Skin epidermis (tissue), 12 donors: ENCODE results near the gene KMT2C.

ENCODE experiments used
- H3K27ac ChIP-seq, 21 experiments: fragments of 200-600 bp; sonication (generic) in 11 of 21; one replicate each; pipeline ENCODE4 v1.5.0; 2020; ENCODE audit warnings: mild to moderate bottlenecking in 3 of 21, inconsistent platforms in 2 of 21, moderate library complexity in 2 of 21
- H3K4me3 ChIP-seq, 7 experiments: fragments of 200-600 bp; sonication (generic) in 2 of 7; one replicate each; pipeline ENCODE4 v1.5.0; 2020; ENCODE audit warnings: inconsistent platforms in 2 of 7, mild to moderate bottlenecking in 2 of 7, moderate library complexity in 1 of 7

KMT2C gene

GRCh38 chr7:152128741-152129461 lies 306.9 kb downstream of the KMT2C start:
- H3K4me3 ChIP-seq = no peak overlapping the region
- no peak overlapping the region for H3K27ac ChIP-seq

- no peak overlapping the region for H3K4me3 ChIP-seq
- H3K27ac ChIP-seq = no peak overlapping the region
Observed at GRCh38 chr7:152128252-152128651, 307.6 kb downstream of the KMT2C start.

GRCh38 chr7:152127229-152127628 lies 308.6 kb downstream of the KMT2C start:
- no peak overlapping the region for H3K4me3 ChIP-seq
- H3K27ac ChIP-seq = no peak overlapping the region

GRCh38 chr7:152126741-152127140 lies 309.1 kb downstream of the KMT2C start:
- no peak overlapping the region for H3K27ac ChIP-seq
- no peak overlapping the region for H3K4me3 ChIP-seq

GRCh38 chr7:152122540-152122939 lies 313.3 kb downstream of the KMT2C start:
- Histone ChIP-seq H3K27ac (no peak overlapping the region), H3K4me3 (no peak overlapping the region)

- no peak overlapping the region for H3K27ac ChIP-seq
- H3K4me3 ChIP-seq = no peak overlapping the region
Observed at GRCh38 chr7:152121432-152121831, 314.4 kb downstream of the KMT2C start.

- Histone ChIP-seq H3K27ac (no peak overlapping the region), H3K4me3 (no peak overlapping the region)
Observed at GRCh38 chr7:152120776-152121175, 315.0 kb downstream of the KMT2C start.

- Histone ChIP-seq H3K27ac (no peak overlapping the region), H3K4me3 (no peak overlapping the region)
Observed at GRCh38 chr7:152120210-152120609, 315.6 kb downstream of the KMT2C start.

- H3K4me3 ChIP-seq = no peak overlapping the region
- H3K27ac ChIP-seq = no peak overlapping the region
Observed at GRCh38 chr7:152117356-152117755, 318.4 kb downstream of the KMT2C start.

GRCh38 chr7:152115021-152115718 lies 320.6 kb downstream of the KMT2C start:
- H3K4me3 ChIP-seq = no peak overlapping the region
- no peak overlapping the region for H3K27ac ChIP-seq

- no peak overlapping the region for H3K27ac ChIP-seq
Observed at GRCh38 chr7:152112829-152113228, 323.0 kb downstream of the KMT2C start.

GRCh38 chr7:152108359-152108758 lies 327.4 kb downstream of the KMT2C start:
- no peak overlapping the region for H3K27ac ChIP-seq
- no peak overlapping the region for H3K4me3 ChIP-seq

More at GRCh38 chr7:152112829-152113228, 323.0 kb downstream of the KMT2C start:
- H3K4me3 ChIP-seq = no peak overlapping the region

GRCh38 chr7:152107945-152108344 lies 327.9 kb downstream of the KMT2C start:
- Histone ChIP-seq H3K4me3 (no peak overlapping the region), H3K27ac (no peak overlapping the region)

GRCh38 chr7:152106990-152107389 lies 328.8 kb downstream of the KMT2C start:
- Histone ChIP-seq H3K27ac (no peak overlapping the region), H3K4me3 (no peak overlapping the region)

GRCh38 chr7:152105205-152105604 lies 330.6 kb downstream of the KMT2C start:
- H3K27ac ChIP-seq = no peak overlapping the region
- no peak overlapping the region for H3K4me3 ChIP-seq

- Histone ChIP-seq H3K4me3 (no peak overlapping the region), H3K27ac (no peak overlapping the region)
Observed at GRCh38 chr7:152103691-152104090, 332.1 kb downstream of the KMT2C start.

GRCh38 chr7:152103066-152103465 lies 332.7 kb downstream of the KMT2C start:
- no peak overlapping the region for H3K4me3 ChIP-seq
- H3K27ac ChIP-seq = no peak overlapping the region

- Histone ChIP-seq H3K4me3 (no peak overlapping the region), H3K27ac (no peak overlapping the region)
Observed at GRCh38 chr7:152097330-152097729, 338.5 kb downstream of the KMT2C start.

GRCh38 chr7:152095771-152096170 lies 340.0 kb downstream of the KMT2C start:
- Histone ChIP-seq H3K27ac (no peak overlapping the region), H3K4me3 (no peak overlapping the region)

- Histone ChIP-seq H3K27ac (no peak overlapping the region), H3K4me3 (no peak overlapping the region)
Observed at GRCh38 chr7:152093717-152094116, 342.1 kb downstream of the KMT2C start.

GRCh38 chr7:152090747-152091146 lies 345.1 kb downstream of the KMT2C start:
- Histone ChIP-seq H3K27ac (no peak overlapping the region), H3K4me3 (no peak overlapping the region)
